ENCODE results near the gene CTH.
"Not testable (repeated sequence)": the region's sequence is repeated elsewhere in the genome, so short reads cannot be mapped to it uniquely, and the experiment has no call there.

Gene CTH

GRCh38 chr1:70455291-70455690, 44.2 kb downstream of the CTH start:
- no peak for DNase-seq (ENCODE audit: low spot score)

GRCh38 chr1:70458131-70458530, 47.1 kb downstream of the CTH start:
- no peak for DNase-seq (ENCODE audit: low spot score)

- no peak for DNase-seq (ENCODE audit: low spot score)
These were observed 48.6 kb downstream of the CTH start for GRCh38 chr1:70459496-70460225.

GRCh38 chr1:70460740-70461713, 50.0 kb downstream of the CTH start:
- DNase-seq (ENCODE audit: low spot score): not testable (repeated sequence)

GRCh38 chr1:70462611-70463010, 51.5 kb downstream of the CTH start:
- no peak for DNase-seq (ENCODE audit: low spot score)

- no peak for DNase-seq (ENCODE audit: low spot score)
These were observed 54.8 kb downstream of the CTH start for GRCh38 chr1:70465911-70466310.

GRCh38 chr1:70467531-70467930, 56.5 kb downstream of the CTH start:
- no peak for DNase-seq (ENCODE audit: low spot score)

GRCh38 chr1:70468180-70468579, 57.1 kb downstream of the CTH start:
- no peak for DNase-seq (ENCODE audit: low spot score)

- DNase-seq (ENCODE audit: low spot score): not testable (repeated sequence)
These were observed 58.1 kb downstream of the CTH start for GRCh38 chr1:70469184-70469583.

- DNase-seq (ENCODE audit: low spot score): no peak
These were observed 64.0 kb downstream of the CTH start for GRCh38 chr1:70475023-70475422.

GRCh38 chr1:70477090-70477489, 66.0 kb downstream of the CTH start:
- DNase-seq (ENCODE audit: low spot score): no peak

- not testable (repeated sequence) for DNase-seq (ENCODE audit: low spot score)
These were observed 66.8 kb downstream of the CTH start for GRCh38 chr1:70477905-70478304.

GRCh38 chr1:70483342-70483741, 72.3 kb downstream of the CTH start:
- DNase-seq (ENCODE audit: low spot score): no peak

- DNase-seq (ENCODE audit: low spot score): no peak
These were observed 74.6 kb downstream of the CTH start for GRCh38 chr1:70485624-70486023.

GRCh38 chr1:70486676-70487458, 75.8 kb downstream of the CTH start:
- DNase-seq (ENCODE audit: low spot score): no peak

- no peak for DNase-seq (ENCODE audit: low spot score)
These were observed 76.4 kb downstream of the CTH start for GRCh38 chr1:70487459-70487815.

- peak; percentile 53 for DNase-seq (ENCODE audit: low spot score)
These were observed 77.0 kb downstream of the CTH start for GRCh38 chr1:70487910-70488665.
